Caco-2 (cell line): ENCODE results near the gene RTL10. TPM values are rescaled to one million over a fixed set of nuclear protein-coding genes. Genes with fewer than 3 reads are reported as not detected.
"Not testable (repeated sequence)": the region's sequence is repeated elsewhere in the genome, so short reads cannot be mapped to it uniquely, and the experiment has no call there.

Source experiments
- BruUV-seq: library from RNA; stranded (reverse); fragments of 400-500 nt; replicated peaks from 2 replicates; lab custom pipeline; 2021; lab: Mats Ljungman, UMichigan
- CTCF ChIA-PET: fragments of 300-600 bp; sonication (Branson Sonifier 250); formaldehyde crosslinking; loops from one replicate; lab custom pipeline; 2022; ENCODE audit warnings: antibody characterized with exemption; lab: Charles Lee
- POLR2A ChIA-PET: fragments of 300-600 bp; sonication (Branson Sonifier 250); formaldehyde crosslinking; loops from one replicate; lab custom pipeline; 2022; ENCODE audit warnings: antibody characterized with exemption; lab: Charles Lee
- DNase-seq, 2 experiments: peaks; one replicate each; pipeline versions ENCODE4 v3.0.0 to v3.0.0-alpha.2; 2020 to 2022
- H3K27me3 ChIP-seq: replicated peaks from 2 replicates; pipeline ENCODE4 v1.6.0; 2011; ENCODE audit warnings: low read length; ENCODE audit not compliant: control insufficient read depth, insufficient read depth
- H3K36me3 ChIP-seq: 2 replicates; pipeline ENCODE4 v1.5.1; 2011; ENCODE audit warnings: low read length; ENCODE audit not compliant: control insufficient read depth, insufficient read depth
- H3K4me1 ChIP-seq: fragments of 250-450 bp; sonication (Bioruptor Pico); 2 replicates; pipeline ENCODE4 v1.5.1; 2020; ENCODE audit warnings: mild to moderate bottlenecking
- H3K4me3 ChIP-seq: 2 replicates; pipeline ENCODE4 v1.5.1; 2011; ENCODE audit warnings: low read depth, mild to moderate bottlenecking, control low read depth, low read length
- H3K9me3 ChIP-seq: fragments of 250-450 bp; sonication (Bioruptor Pico); 2 replicates; pipeline ENCODE4 v1.5.1; 2020; ENCODE audit warnings: mild to moderate bottlenecking, moderate library complexity
- H3K27ac Mint-ChIP-seq: one replicate; pipeline ENCODE4 v1.8.0; 2022; ENCODE audit warnings: mixed read lengths; ENCODE audit not compliant: unreplicated experiment
- H3K27me3 Mint-ChIP-seq: one replicate; pipeline ENCODE4 v1.8.0; 2022; ENCODE audit warnings: mixed read lengths; ENCODE audit not compliant: insufficient read depth, unreplicated experiment
- H3K36me3 Mint-ChIP-seq: one replicate; pipeline ENCODE4 v1.8.0; 2022; ENCODE audit warnings: mild to moderate bottlenecking, mixed read lengths; ENCODE audit not compliant: insufficient read depth, unreplicated experiment
- H3K4me1 Mint-ChIP-seq: one replicate; pipeline ENCODE4 v1.8.0; 2022; ENCODE audit warnings: low read depth, mixed read lengths; ENCODE audit not compliant: unreplicated experiment
- H3K4me3 Mint-ChIP-seq: one replicate; pipeline ENCODE4 v1.8.0; 2022; ENCODE audit warnings: mild to moderate bottlenecking, moderate library complexity, mixed read lengths; ENCODE audit not compliant: unreplicated experiment
- H3K9me3 Mint-ChIP-seq: one replicate; pipeline ENCODE4 v1.8.0; 2022; ENCODE audit warnings: mixed read lengths; ENCODE audit not compliant: unreplicated experiment
- CTCF ChIP-seq, 2 experiments: fragments of 200-600 bp in 1 of 2; IDR thresholded peaks; 1 replicate in 1 of 2; 2 replicates in 1 of 2; pipeline versions ENCODE4 v1.5.1 to v1.8.0; 2011 to 2022; ENCODE audit warnings: antibody characterized with exemption in 1 of 2, control low read depth in 1 of 2, inconsistent platforms in 1 of 2, low read depth in 1 of 2, low read length in 1 of 2, mild to moderate bottlenecking in 1 of 2, moderate library complexity in 1 of 2; ENCODE audit not compliant: insufficient read depth in 1 of 2, severe bottlenecking in 1 of 2, unreplicated experiment in 1 of 2
- intact Hi-C: fragments of 100-400 bp; cut with micrococcal nuclease; formaldehyde crosslinking; loops from one replicate; pipeline ENCODE4 v1.10.0; 2022; ENCODE audit not compliant: unreplicated experiment
- total RNA-seq: library from RNA; stranded (reverse); gene quantifications from 2 replicates; pipeline ENCODE4 v1.2.3, GENCODE V29; 2022

Gene RTL10
- total RNA-seq, 1 experiment from 2014 or later, result 27.5 TPM

DNA sequence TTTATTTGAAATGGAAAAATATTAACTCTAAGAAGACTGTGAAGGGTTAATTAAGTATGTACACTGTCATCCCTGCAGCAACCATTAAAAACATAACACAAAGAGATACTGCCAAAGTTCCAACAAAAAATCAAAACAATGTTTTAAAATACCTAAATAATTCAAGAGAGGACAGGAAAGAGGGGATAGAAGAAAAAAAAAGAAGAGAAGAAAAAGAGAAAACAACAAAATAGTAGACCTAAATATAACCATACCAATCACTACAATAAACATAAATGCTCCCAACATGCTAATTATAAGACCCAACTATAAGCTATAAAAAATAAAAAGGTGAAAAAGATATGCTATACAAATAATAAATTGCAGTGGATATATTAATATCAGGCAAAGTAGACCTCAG is 20.1 kb downstream of the RTL10 start:
- H3K27me3 Mint-ChIP-seq, result no peaks in the 10 kb centered on the region
- H3K9me3 Mint-ChIP-seq, result no peaks in the 10 kb centered on the region
- no peak overlapping the region for H3K27ac Mint-ChIP-seq
- BruUV-seq, result no TSS peak
- H3K36me3 Mint-ChIP-seq, result no peaks in the 10 kb centered on the region
- H3K4me1 ChIP-seq, result no peaks in the 10 kb centered on the region
- no peak for DNase-seq
- no peaks in the 10 kb centered on the region for H3K36me3 ChIP-seq
- H3K4me3 ChIP-seq, result no peak overlapping the region
- CTCF ChIA-PET, result no interaction called here
- intact Hi-C loops, result no loop called here
- no peak for TF ChIP-seq CTCF (IDR thresholded peaks at IDR 0.05; ENCODE audit: insufficient read depth in 1 of 2, low read depth in 1 of 2, low read length in 1 of 2, severe bottlenecking in 1 of 2, unreplicated experiment in 1 of 2)
- no peak overlapping the region for H3K4me3 Mint-ChIP-seq
- no peaks in the 10 kb centered on the region; the same call in 1 of the 2 replicates for H3K9me3 ChIP-seq
- no peaks in the 10 kb centered on the region for H3K27me3 ChIP-seq
- no peaks in the 10 kb centered on the region for H3K4me1 Mint-ChIP-seq
- POLR2A ChIA-PET, result no interaction called here

GRCh38 chr22:19833327-19833726 is 21.3 kb downstream of the RTL10 start:
- CTCF ChIA-PET, BruUV-seq, H3K27me3 Mint-ChIP-seq, H3K9me3 Mint-ChIP-seq, H3K4me3 Mint-ChIP-seq, H3K4me1 ChIP-seq, H3K36me3 ChIP-seq, H3K4me3 ChIP-seq, DNase-seq, H3K9me3 ChIP-seq, H3K27ac Mint-ChIP-seq, H3K4me1 Mint-ChIP-seq, H3K27me3 ChIP-seq, H3K36me3 Mint-ChIP-seq, intact Hi-C loops: not testable (repeated sequence)
- POLR2A ChIA-PET, result interaction anchor here (1.2 kb wide), 1 partner anchor 21 kb away, joined by 8 read pairs; no protein-coding TSS in a partner anchor

DNA sequence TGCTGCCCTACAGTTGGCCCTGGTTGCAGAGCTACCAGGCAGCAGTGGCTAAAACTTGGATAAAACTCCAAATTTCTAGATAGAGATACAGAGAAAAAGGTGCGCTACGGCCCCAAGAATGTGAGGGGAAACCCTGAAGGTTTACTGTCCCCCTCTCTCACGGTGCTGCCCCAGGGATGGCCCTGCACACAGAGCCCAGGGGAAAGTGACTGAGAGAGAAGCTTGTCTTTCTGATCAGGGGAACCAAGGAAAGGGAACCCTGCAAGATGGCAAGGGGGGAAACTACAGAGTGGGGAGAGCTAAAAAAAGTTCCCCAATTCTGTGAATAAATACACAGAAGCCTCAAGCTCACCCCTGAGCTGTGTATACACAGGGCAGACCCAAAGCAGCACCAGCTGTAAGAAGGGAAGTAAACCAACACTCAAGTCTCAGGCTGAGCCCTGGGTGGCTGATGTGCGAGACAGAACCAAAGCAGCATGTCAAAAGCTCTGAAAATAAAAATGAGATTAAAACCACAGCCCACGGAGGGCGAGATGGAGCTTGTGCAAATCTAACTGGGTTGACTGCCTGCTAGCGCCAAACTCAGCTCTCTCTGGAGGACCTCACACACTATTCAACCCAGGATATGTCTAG is 22.1 kb downstream of the RTL10 start:
- no peak for DNase-seq

DNA sequence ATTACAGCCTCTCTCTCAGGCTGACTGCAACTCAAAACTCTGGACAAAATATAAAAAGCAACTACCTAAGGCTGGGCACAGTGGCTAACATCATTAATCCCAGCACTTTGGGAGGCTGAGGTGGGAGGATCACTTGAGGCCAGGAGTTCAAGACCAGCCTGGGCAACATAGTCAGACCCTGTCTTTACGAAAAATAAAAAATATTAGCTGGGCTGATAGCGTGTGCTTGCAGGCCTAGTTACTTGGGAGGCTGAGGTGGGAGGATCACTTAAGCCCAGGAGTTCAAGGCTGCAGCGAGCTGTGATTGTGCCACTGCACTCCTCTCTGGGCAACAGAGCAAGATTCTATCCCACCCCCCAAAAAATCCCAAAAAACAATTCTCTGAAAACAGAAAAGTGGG is 22.7 kb downstream of the RTL10 start:
- H3K9me3 ChIP-seq, H3K27me3 ChIP-seq, H3K4me3 Mint-ChIP-seq, BruUV-seq, H3K36me3 Mint-ChIP-seq, H3K36me3 ChIP-seq, intact Hi-C loops, H3K4me1 Mint-ChIP-seq, DNase-seq, H3K27ac Mint-ChIP-seq, H3K4me3 ChIP-seq, H3K27me3 Mint-ChIP-seq, H3K9me3 Mint-ChIP-seq, H3K4me1 ChIP-seq: not testable (repeated sequence)
- ChIA-PET POLR2A (interaction anchor here (1.2 kb wide), 1 partner anchor 22 kb away, joined by 8 read pairs; no protein-coding TSS in a partner anchor), CTCF (interaction anchor here (0.7 kb wide), 1 partner anchor 78 kb away, joined by 3 read pairs; no protein-coding TSS in a partner anchor)

More for the DNA sequence above, 22.1 kb downstream of the RTL10 start:
- no peaks in the 10 kb centered on the region; the same call in 1 of the 2 replicates for H3K9me3 ChIP-seq
- Mint-ChIP-seq H3K4me3 (no peak overlapping the region), H3K27ac (no peak overlapping the region), H3K27me3 (no peaks in the 10 kb centered on the region), H3K9me3 (no peaks in the 10 kb centered on the region), H3K4me1 (no peaks in the 10 kb centered on the region), H3K36me3 (no peaks in the 10 kb centered on the region)
- CTCF ChIA-PET, result interaction anchor here (0.7 kb wide), 1 partner anchor 78 kb away, joined by 3 read pairs; no protein-coding TSS in a partner anchor
- no peaks in the 10 kb centered on the region for H3K4me1 ChIP-seq
- H3K4me3 ChIP-seq, result no peak overlapping the region
- no peak for TF ChIP-seq CTCF (IDR thresholded peaks at IDR 0.05; ENCODE audit: insufficient read depth in 1 of 2, low read depth in 1 of 2, low read length in 1 of 2, severe bottlenecking in 1 of 2, unreplicated experiment in 1 of 2)
- intact Hi-C loops, result no loop called here
- POLR2A ChIA-PET, result interaction anchor here (1.2 kb wide), 1 partner anchor 21 kb away, joined by 8 read pairs; no protein-coding TSS in a partner anchor
- no peaks in the 10 kb centered on the region for H3K36me3 ChIP-seq
- no TSS peak for BruUV-seq
- H3K27me3 ChIP-seq, result no peaks in the 10 kb centered on the region
